Measurements from ENCODE around the gene CFDP1.

CFDP1 gene

DNA sequence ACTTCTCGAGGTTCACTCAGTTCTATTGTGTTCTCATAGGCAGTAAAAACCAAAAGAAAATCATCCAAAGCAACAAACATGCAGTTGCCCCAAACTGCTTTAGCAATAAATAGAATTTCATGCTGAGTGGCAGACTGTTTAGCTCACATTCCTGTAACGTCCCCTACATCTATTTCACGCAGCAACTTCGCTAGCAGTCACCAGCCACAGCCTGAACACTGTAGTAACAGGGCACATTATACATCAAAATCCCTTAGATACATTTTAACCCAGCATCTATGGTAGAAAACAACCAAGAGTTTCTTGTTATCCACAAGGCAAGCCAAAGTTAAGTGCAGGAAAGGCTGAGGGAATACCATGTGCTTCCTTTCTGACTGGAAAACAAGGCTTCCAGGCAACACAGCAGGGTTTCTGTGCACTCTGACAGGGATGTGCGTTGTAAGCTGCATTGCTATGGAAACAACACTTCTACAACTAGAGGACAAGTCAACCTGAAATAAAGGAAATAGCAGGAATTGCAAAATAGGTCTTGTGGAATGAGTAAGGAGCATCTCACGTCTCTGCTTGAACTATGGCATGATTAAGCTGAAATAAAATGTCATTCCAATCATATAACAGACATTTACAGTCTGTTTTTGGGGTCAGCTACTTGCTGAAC lies 55.4 kb downstream of the CFDP1 start:
- no peak for DNase-seq (ENCODE audit: extremely low read depth in 1 of 2, low read depth in 1 of 2)

DNA sequence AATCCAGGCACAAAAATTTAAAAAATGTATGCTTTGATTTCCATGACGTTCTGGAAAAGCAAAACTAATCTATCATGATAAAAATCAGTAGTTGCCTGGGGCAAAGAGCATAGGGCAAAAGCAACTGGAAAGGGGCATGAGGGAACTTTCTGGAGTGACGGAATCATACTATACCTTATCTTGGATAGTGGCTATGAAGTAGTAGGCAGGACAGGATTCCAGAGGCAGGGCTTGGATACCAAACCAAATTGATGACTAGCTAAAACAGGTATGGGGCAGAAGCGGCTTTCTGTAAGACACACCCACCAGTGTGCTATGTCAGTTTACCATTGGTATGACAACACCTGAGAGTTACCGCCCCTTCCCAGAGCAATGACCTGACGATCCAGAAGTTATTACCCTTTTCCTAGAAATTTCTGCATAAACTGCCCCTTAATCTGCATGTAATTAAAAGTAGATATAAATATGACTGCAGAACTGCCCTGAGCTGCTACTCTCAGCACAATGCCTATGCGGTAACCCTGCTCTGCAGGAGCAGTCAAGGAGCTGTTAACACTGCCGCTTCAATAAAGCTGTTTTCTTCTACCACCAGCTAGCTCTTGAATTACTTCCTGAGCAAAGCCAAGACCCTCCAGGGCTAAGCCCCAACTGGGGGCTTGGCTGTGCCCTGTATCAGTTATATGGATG lies 56.7 kb downstream of the CFDP1 start:
- DNase-seq (ENCODE audit: extremely low read depth in 1 of 2, low read depth in 1 of 2), result no peak

DNA sequence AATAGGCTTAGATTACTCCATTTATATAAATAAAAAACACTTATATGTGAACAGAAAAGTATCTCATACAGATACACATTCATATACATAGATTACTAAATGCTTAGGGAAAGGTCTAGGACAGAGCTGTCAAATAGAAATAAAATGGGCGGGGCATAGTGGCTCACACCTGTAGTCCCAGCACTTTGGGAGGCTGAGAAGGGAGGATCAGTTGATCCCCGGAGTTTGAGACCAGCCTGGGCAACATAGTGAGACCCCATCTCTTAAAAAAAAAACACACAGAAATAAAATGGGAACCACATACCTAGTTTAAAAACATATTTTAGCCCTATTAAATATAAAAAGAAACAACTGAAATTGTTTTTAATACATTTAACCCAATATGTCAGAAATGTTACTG lies 58.9 kb downstream of the CFDP1 start:
- no peak for DNase-seq (ENCODE audit: extremely low read depth in 1 of 2, low read depth in 1 of 2)

DNA sequence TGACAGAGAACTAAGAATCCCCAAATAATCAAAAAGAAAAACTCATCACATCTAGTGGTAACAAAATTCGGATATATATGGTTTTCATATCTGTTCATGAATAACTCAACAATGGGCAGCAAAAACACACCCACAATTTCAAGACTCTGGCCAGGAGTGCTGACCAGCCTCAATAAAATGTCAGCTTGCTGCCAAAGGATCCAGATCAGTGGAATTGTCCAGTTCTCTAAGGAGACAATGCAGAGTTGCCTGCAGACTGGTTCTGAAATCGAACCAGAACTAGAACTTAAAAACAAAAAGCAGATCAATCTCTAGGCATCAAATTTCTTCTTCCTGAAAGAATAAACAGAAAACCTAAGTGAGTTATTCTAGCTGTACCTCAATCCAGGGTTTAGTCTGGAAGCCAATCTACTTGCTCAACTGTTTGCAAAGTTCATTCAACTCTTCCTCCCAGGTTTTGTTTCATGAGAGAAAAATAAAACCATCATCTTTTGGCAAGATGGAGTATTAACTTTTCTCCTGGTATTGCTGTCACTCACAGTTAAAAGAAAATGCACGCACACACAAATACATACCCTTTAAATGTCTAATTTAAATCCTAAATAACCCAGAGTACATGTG lies 61.0 kb downstream of the CFDP1 start:
- no peak for DNase-seq (ENCODE audit: extremely low read depth in 1 of 2, low read depth in 1 of 2)

DNA sequence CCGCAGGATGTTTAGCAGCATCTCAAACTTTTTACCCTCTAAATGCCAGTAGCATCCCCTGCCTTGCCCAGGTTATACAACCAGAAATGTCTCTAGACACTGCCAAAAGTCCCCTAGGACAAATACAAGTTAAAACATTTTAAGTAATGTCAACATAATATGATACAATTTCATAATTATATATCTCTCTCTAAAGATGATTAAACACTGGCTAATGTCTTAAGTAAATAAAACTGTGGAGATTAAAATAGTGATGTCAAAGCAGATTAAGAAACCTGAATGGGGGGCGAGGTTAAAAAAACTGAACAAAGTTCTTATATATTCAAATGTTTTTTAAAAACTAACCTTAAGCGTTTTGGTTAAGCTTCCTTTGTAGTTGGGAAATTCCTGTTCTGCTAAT lies 62.1 kb downstream of the CFDP1 start:
- no peak for DNase-seq (ENCODE audit: extremely low read depth in 1 of 2, low read depth in 1 of 2)

DNA sequence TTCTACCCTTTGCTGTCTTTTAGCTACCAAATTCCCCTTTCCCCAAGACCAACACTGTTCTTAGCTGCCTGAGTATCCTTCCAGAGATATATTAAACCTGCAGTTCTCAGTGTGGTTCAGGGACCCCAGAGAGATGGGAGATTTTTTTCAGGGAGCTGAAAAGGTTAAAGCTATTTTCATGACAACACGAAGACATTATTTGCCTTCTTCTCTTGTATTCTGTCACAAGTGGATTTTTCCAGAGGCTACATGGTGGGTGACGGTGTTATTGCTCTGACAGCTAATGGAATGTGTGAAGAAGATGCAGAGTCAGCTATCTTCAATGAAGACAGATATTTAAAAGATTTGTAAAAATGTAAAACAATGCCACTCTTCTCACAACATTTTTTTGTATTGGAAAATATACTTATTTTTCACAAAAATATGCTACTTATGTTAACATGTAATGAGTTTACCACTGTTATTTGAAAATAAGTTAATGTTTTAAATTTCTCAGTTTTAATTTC lies 69.0 kb downstream of the CFDP1 start:
- no peak for DNase-seq (ENCODE audit: extremely low read depth in 1 of 2, low read depth in 1 of 2)

DNA sequence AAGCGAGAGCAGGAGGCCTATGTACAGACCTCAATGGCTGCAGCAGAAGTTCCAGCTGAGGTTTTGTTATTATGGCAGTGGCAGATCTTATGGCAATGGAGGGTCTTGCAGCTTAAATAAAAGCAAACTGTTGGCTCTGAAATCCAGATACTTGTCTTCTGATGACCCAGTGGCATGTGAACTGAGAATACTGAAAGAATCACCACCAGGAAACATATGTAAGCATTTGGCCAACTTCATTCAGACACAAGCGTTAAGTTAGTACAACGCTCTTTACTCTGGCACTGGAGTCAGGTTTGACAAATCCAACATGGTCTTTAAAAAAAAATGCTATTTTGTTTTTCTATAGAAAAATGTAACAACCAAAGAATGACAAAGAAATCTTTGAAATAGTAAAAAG lies 70.5 kb downstream of the CFDP1 start:
- DNase-seq (ENCODE audit: extremely low read depth in 1 of 2, low read depth in 1 of 2), result no peak

DNA sequence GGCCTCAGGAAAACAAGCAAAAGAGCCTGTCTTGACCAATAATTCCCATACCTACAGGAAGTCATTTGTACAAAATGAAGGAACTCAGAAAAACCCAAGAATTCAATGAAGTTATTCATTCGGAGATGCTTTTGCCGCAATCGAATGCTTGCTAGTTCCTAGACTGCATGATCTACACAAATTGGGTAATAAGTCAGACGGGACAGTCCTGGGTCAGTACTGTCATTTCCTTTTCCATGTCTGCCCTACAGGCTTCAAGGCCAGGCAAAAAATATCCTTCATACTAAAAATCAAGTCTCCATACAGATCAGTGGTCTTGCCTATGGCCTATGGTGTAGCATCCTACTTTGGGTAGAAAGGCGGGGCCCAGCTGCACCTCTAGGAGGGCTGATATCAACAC lies 71.4 kb downstream of the CFDP1 start:
- DNase-seq (ENCODE audit: extremely low read depth in 1 of 2, low read depth in 1 of 2), result no peak

DNA sequence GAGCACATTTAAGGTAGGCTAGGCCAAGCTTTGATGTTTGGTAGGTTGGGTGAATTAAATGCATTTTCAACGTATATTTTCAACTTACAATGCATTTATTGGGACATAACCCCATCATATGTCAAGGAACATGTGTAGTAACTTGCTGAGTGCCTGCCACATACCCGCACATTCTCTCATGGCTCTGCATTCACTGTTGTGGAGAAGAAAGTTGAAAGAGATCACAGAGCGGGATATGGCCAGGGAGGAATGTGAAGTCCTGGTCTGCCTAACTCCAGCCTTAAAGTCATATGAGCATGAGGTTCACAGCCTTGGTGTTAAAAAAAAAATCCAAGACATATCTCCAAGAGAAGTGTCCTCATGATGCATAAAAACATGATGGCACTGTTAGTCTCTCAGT lies 79.1 kb downstream of the CFDP1 start:
- no peak for DNase-seq (ENCODE audit: extremely low read depth in 1 of 2, low read depth in 1 of 2)

DNA sequence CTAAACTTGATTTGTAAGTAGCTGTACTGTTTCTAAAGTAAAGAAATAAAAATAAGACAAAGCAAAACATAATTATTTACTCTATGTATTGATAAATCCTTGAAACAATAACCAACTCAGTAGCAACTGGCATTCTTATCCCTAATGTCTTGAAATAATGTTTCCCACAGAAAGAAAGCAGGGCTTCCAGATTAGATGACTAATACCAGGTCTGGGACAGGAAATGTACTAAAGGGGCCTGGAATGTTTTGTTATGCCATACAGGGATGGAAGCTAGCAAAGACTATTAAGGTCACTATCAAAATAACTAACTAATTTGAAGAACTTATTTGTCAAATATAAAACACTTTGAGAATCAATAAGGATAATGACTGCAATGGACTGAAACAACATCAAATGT lies 82.1 kb downstream of the CFDP1 start:
- no peak for DNase-seq (ENCODE audit: extremely low read depth in 1 of 2, low read depth in 1 of 2)

DNA sequence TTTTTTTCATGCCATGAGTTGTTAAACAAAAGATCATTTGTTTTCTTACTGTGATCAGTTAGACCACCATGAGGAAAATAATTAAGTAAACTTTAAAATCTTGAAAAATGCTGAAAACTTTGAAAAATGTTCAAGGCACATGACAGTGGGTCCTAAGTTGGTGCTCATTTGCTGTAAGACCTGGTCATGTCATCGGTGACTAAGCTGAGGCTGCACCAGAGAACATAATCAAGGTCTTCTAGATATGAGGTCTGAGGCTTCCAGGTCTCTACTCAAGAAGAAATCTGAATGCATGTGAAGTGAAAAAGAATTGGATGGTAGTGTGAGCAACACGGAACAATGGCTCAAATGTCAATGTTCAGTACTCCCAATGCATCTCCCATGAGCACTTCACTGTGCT lies 87.6 kb downstream of the CFDP1 start:
- no peak for DNase-seq (ENCODE audit: extremely low read depth in 1 of 2, low read depth in 1 of 2)

DNA sequence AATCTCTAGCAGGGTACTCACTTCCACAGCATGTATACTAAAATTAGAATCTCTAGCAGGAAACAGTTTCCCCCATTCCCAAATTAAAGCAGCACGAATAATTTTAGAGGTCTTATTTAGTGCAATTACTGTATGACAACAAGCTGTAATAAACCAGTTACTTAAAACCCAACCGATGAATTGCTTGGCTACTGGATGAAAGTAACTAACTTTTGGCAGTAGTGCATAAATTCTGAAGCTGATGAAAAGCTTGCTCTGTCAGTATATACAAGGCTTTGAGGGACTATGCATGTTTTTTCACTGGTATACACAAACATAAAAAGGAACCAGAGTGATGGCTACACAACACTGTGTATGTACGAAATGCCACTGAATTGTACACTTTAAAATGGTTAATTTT lies 89.4 kb downstream of the CFDP1 start:
- no peak for DNase-seq (ENCODE audit: extremely low read depth in 1 of 2, low read depth in 1 of 2)

DNA sequence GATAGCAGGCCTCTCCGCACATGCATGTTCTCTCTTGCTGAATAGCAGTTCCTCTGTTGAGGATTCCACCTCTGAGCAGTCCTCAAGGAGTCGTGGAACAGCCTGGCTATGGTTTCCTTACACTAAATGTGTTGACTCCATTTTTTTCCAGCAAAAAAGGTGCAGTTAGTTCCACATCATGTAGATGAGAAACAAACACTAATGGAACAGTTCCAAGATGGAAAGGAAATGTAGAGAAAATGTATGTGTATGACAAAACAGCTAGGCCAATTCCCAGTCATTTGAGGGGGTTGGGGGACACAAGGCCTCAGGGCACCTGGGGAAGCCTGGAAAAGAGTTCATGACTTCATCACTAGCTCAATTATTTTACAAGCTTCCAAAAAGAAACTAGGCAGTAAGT lies 90.0 kb downstream of the CFDP1 start:
- DNase-seq (ENCODE audit: extremely low read depth in 1 of 2, low read depth in 1 of 2), result no peak

DNA sequence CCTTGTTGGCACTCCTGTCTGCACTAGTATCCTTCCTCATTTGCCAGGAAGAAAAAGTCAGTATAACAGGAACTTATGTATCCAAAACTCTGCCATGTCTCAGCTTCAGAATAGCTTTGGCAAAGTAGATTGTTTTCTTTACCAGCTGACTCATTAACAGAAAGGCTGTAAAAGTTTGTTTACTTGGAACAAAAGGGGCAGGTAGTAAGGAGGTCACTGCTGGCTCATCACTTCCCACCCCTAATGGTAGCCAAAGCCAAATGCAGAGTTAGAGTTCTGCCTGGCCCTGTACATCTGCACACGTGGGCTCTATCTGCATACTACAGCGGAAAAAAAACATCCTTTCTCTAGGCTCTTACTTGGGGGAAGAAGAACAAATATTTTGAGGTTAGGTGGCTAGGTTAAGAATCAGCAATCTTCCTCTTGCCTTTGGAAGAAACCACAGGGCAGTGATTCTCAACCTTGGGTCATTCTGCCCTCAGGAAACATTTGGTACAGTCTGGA lies 90.9 kb downstream of the CFDP1 start:
- DNase-seq (ENCODE audit: extremely low read depth in 1 of 2, low read depth in 1 of 2), result no peak

DNA sequence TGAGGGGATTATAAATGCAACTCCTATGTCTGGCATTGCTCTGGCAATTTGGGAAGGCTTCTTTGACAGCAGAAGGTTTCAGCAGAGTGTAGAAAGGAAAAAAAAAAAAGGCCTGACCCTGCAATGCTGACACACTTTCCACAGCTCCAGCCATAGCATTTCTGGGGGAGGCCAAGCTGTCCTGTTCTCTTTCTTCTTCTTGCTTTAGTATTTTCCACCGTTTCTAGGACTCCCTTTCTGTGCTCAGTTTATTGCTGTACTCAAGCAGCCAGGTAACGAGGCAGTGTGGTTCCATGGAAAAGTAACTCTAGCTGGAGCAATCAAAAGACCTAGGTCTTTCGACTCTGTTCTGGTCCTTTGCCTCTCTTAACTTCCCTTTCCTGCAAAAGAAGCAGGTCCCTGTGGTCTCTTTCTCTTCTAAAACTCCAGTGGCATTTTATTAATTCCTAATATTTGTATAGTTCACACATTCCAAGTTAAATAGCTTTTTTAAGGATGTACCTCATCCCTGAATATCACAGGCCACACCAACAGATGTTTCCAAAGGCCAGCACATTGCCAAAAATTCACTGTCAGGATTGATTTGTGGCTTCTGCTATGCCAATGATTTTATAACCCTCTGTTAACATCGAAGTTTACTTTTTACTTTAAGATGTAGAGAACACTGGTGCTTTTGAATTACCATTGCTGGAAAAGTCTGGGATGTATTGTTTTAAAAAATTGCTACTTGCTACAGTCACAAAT lies 91.6 kb downstream of the CFDP1 start:
- no peak for DNase-seq (ENCODE audit: extremely low read depth in 1 of 2, low read depth in 1 of 2)

DNA sequence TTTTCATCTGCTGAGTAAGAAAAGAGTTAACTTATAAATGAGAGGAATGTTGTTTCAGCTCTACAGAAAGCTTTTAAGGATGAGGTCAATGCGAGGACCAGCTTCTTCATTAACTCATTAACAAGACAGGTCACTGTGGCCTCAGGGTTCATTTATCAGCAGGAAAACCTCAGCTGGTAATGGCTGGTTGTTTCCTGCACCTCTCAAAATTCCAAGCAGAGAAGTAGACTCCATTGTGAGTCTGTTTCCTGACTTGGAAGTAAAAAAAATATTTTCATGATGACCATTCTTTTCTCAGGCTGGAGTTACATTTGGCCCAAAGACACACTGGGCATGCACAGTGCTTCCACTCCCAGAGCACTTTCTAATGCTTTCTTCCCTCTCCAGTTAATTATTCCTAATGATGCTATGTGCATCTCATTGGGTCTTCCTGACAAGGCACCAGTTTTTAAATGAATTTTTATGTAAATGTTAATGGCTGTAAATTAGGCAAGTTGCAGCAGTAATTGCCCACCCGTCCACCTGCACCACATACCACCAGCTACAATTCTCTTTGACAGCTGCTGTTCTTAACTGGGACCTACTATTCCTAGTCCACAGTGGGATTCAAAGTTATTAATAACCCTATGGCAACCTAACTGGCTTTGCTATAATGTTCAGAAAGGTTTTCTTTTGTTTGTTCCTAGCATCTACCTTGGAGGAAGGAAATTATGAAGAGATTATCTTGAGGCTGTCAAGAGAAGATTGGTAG lies 92.4 kb downstream of the CFDP1 start:
- no peak for DNase-seq (ENCODE audit: extremely low read depth in 1 of 2, low read depth in 1 of 2)

DNA sequence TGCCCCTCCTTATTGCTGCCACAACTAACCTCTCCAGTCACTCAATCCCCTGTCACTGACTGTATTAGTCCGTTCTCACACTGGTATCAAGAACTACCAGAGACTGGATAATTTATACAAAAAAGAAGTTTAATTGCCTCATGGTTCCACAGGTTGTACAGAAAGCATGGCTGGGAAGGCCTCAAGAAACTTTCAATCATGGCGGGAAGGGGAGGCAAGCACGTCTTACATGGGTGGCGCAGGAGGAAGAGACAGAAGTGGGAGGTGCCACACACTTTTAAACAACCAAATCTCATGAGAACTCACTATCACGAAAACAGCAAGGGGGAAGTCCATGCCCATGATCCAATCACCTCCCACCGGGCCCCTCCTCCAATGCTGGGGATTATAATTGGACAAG lies 95.9 kb downstream of the CFDP1 start:
- DNase-seq (ENCODE audit: extremely low read depth in 1 of 2, low read depth in 1 of 2), result no peak

DNA sequence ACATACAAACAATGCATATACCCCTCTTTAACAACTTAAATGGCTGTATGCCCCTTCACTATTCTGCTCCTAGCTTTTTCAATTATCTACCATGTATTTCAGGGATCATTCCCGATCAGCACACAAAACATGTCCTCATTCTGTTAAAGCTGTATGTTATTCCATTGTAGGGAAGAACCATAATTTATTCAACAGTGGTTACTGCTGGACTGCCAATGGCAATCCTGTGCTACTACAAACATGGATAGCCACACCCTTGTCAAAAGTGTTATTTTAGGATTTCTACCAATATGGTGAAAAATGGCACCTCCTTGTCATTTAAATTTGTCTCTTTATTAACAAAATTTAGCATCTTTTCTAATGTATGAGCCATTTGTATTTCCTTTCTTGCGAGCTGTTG lies 96.8 kb downstream of the CFDP1 start:
- DNase-seq (ENCODE audit: extremely low read depth in 1 of 2, low read depth in 1 of 2), result no peak

DNA sequence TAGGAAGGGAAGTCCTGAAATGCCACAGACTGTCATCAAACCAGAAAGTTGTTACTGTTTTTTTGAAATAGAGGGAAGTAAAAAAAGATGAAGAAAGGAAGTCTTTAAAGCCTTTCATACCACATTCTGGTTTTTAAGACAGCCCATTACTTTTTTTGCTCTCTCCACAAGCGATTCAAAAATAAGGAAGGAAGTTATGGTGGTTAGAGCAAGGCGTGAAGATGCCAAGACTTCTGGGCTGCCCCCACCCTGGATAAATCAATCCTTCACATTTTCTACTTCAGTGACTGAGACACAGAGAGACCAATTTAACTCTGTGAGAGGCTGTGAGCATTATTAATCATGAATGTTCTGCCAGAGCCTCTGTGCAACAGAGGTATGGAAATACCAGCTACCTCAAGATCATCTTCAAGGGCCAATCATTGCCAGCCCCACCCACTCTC lies 99.6 kb downstream of the CFDP1 start:
- no peak for DNase-seq (ENCODE audit: extremely low read depth in 1 of 2, low read depth in 1 of 2)

DNA sequence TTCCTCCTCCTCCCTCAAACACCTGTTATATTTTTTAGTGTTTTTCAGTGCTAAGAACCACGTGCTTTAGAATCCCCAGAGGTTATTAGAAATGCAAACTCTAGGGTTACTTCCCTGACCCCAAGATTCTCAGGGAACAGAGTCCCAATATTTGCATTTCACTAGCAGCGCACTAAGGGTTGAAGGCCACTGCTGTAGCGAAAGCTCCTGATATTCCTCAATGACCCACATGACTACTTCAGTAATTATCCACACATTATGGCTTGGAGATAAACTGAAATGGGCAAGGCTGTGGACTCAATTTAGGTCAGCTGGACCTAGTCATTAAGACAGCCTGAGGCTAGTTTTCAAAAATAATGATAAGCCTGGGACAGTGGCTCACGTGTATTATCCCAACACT lies 103.4 kb downstream of the CFDP1 start:
- DNase-seq (ENCODE audit: extremely low read depth in 1 of 2, low read depth in 1 of 2), result no peak

DNA sequence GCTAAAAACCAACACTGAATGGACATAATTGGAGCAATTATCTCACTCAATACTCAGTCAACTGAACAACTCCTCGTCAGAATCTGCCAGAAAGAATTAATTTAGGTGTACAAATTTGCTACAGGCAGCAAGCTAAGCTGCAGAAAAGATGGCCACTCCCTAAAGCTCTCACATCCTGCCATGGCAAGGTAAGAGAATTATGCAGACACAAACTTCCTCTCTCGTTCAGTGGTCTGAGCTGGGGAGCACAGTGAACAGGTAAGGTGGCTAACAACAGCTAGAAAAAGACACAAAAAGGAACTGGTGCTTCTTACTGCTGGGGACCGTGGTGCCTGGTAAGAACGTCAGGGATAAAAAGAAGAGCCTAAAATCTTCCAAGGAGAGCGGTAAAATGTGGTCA lies 107.0 kb downstream of the CFDP1 start:
- DNase-seq (ENCODE audit: extremely low read depth in 1 of 2, low read depth in 1 of 2), result no peak

Data from activated CD8-positive, alpha-beta memory T cell treated with anti-CD3 and anti-CD28 coated beads for 1 hour (primary cell).